ACC112 (cell line): Measurements from ENCODE around the gene ID1.
"Not testable (repeated sequence)": the region's sequence is repeated elsewhere in the genome, so short reads cannot be mapped to it uniquely, and the experiment has no call there.

Experiments used
- H2AFZ ChIP-seq: fragments of 200-600 bp; sonication (generic); one replicate; pipeline ENCODE4 v1.6.0; 2017; ENCODE audit warnings: antibody characterized with exemption, low read length; ENCODE audit not compliant: unreplicated experiment
- H3K27ac ChIP-seq: fragments of 200-600 bp; sonication (generic); 2 replicates; pipeline ENCODE4 v1.5.1; 2014; ENCODE audit warnings: low read depth, mild to moderate bottlenecking, antibody characterized with exemption, low read length, moderate library complexity
- H3K27me3 ChIP-seq: fragments of 200-600 bp; sonication (generic); 2 replicates; pipeline ENCODE4 v1.6.1; 2014; ENCODE audit warnings: mild to moderate bottlenecking, antibody characterized with exemption, low read length, moderate library complexity, mixed read lengths; ENCODE audit not compliant: insufficient read depth
- H3K36me3 ChIP-seq: fragments of 200-600 bp; sonication (generic); 2 replicates; pipeline ENCODE4 v1.6.1; 2016; ENCODE audit warnings: mild to moderate bottlenecking, antibody characterized with exemption, low read length, moderate library complexity, mixed read lengths; ENCODE audit not compliant: insufficient read depth
- H3K4me1 ChIP-seq: fragments of 200-600 bp; sonication (generic); one replicate; pipeline ENCODE4 v1.6.1; 2016; ENCODE audit warnings: low read length, mixed read lengths; ENCODE audit not compliant: insufficient read depth, unreplicated experiment, control insufficient read depth
- H3K4me3 ChIP-seq: fragments of 200-600 bp; sonication (generic); 2 replicates; pipeline ENCODE4 v1.5.1; 2014; ENCODE audit warnings: mild to moderate bottlenecking, low read depth, low read length
- H3K79me2 ChIP-seq: fragments of 200-600 bp; sonication (generic); one replicate; pipeline ENCODE4 v1.6.0; 2016; ENCODE audit warnings: low read length; ENCODE audit not compliant: control insufficient read depth, unreplicated experiment, insufficient read depth

ID1 gene

GRCh38 chr20:31574986-31575385 lies 30.1 kb upstream of the ID1 start:
- H3K27ac ChIP-seq, H3K4me3 ChIP-seq, H3K36me3 ChIP-seq, H3K79me2 ChIP-seq, H2AFZ ChIP-seq, H3K27me3 ChIP-seq: not testable (repeated sequence)
- peaks cover 21% of the 10 kb centered on the region for H3K4me1 ChIP-seq

GRCh38 chr20:31576751-31577150 lies 28.3 kb upstream of the ID1 start:
- H3K27ac ChIP-seq: no peak overlapping the region
- H2AFZ ChIP-seq: no peak overlapping the region
- no peaks in the 10 kb centered on the region for H3K27me3 ChIP-seq
- peaks cover 6% of the 10 kb centered on the region for H3K79me2 ChIP-seq
- H3K36me3 ChIP-seq: no peaks in the 10 kb centered on the region
- H3K4me3 ChIP-seq: no peak overlapping the region
- peaks cover 18% of the 10 kb centered on the region for H3K4me1 ChIP-seq

- Histone ChIP-seq H3K4me1 (peaks cover 14% of the 10 kb centered on the region), H3K27ac (no peak overlapping the region), H3K4me3 (no peak overlapping the region), H3K27me3 (no peaks in the 10 kb centered on the region), H2AFZ (no peak overlapping the region), H3K79me2 (peaks cover 6% of the 10 kb centered on the region), H3K36me3 (no peaks in the 10 kb centered on the region)
These were observed 27.9 kb upstream of the ID1 start for GRCh38 chr20:31577194-31577593.

GRCh38 chr20:31578448-31579138 lies 26.5 kb upstream of the ID1 start:
- H3K4me3 ChIP-seq: no peak overlapping the region
- H3K36me3 ChIP-seq: no peaks in the 10 kb centered on the region
- peaks cover 7% of the 10 kb centered on the region for H3K4me1 ChIP-seq
- H3K27me3 ChIP-seq: no peaks in the 10 kb centered on the region
- peaks cover 4% of the 10 kb centered on the region for H3K79me2 ChIP-seq
- H2AFZ ChIP-seq: no peak overlapping the region
- no peak overlapping the region for H3K27ac ChIP-seq

GRCh38 chr20:31579245-31579644 lies 25.8 kb upstream of the ID1 start:
- H3K79me2 ChIP-seq: no peaks in the 10 kb centered on the region
- H2AFZ ChIP-seq: no peak overlapping the region
- no peak overlapping the region for H3K4me3 ChIP-seq
- H3K4me1 ChIP-seq: peaks cover under 1% of the 10 kb centered on the region
- no peak overlapping the region for H3K27ac ChIP-seq
- no peaks in the 10 kb centered on the region for H3K36me3 ChIP-seq
- no peaks in the 10 kb centered on the region for H3K27me3 ChIP-seq

GRCh38 chr20:31579941-31580651 lies 25.0 kb upstream of the ID1 start:
- H3K27me3 ChIP-seq, H3K4me3 ChIP-seq, H3K27ac ChIP-seq, H3K36me3 ChIP-seq, H2AFZ ChIP-seq, H3K79me2 ChIP-seq, H3K4me1 ChIP-seq: not testable (repeated sequence)

- Histone ChIP-seq H3K27ac (no peak overlapping the region), H3K79me2 (no peaks in the 10 kb centered on the region), H3K4me3 (no peak overlapping the region), H3K4me1 (no peaks in the 10 kb centered on the region), H3K27me3 (no peaks in the 10 kb centered on the region), H3K36me3 (no peaks in the 10 kb centered on the region), H2AFZ (no peak overlapping the region)
These were observed 24.4 kb upstream of the ID1 start for GRCh38 chr20:31580706-31581105.

- Histone ChIP-seq H3K27ac (no peak overlapping the region), H3K79me2 (no peaks in the 10 kb centered on the region), H3K27me3 (no peaks in the 10 kb centered on the region), H3K4me3 (no peak overlapping the region), H2AFZ (no peak overlapping the region), H3K36me3 (no peaks in the 10 kb centered on the region), H3K4me1 (no peaks in the 10 kb centered on the region)
These were observed 23.7 kb upstream of the ID1 start for GRCh38 chr20:31581391-31581790.

- Histone ChIP-seq H3K27me3 (no peaks in the 10 kb centered on the region), H3K36me3 (no peaks in the 10 kb centered on the region), H3K4me1 (peaks cover 23% of the 10 kb centered on the region), H3K79me2 (no peaks in the 10 kb centered on the region), H2AFZ (peak overlapping the region; percentile 75), H3K4me3 (peak overlapping the region; percentile 82), H3K27ac (peak overlapping the region; percentile 33; the same call in 1 of the 2 replicates)
These were observed 17.3 kb upstream of the ID1 start for GRCh38 chr20:31587545-31588389.

- H3K36me3 ChIP-seq: no peaks in the 10 kb centered on the region
- H3K4me1 ChIP-seq: peaks cover 45% of the 10 kb centered on the region
- no peak overlapping the region for H2AFZ ChIP-seq
- H3K4me3 ChIP-seq: no peak overlapping the region
- no peaks in the 10 kb centered on the region for H3K27me3 ChIP-seq
- peak overlapping the region; percentile 57 for H3K27ac ChIP-seq
- peaks cover 4% of the 10 kb centered on the region for H3K79me2 ChIP-seq
These were observed 14.3 kb upstream of the ID1 start for GRCh38 chr20:31590717-31591225.
